Suprapubic skin (tissue), 4 donors: ENCODE data around the gene PGM5.
"Not testable (repeated sequence)": the region's sequence is repeated elsewhere in the genome, so short reads cannot be mapped to it uniquely, and the experiment has no call there.

Source experiments
- CTCF ChIP-seq, 2 donors: fragments of 200-600 bp in 1 of 2; fragments of 450-650 bp in 1 of 2; sonication (generic) in 1 of 2; IDR thresholded peaks; one replicate each; pipeline ENCODE4 v1.5.1; 2016 to 2019; ENCODE audit warnings: antibody characterized with exemption in 2 of 2, mild to moderate bottlenecking in 1 of 2, moderate library complexity in 1 of 2
- EP300 ChIP-seq: sonication (generic); formaldehyde crosslinking; IDR thresholded peaks from one replicate; pipeline ENCODE4 v1.6.1; 2017; ENCODE audit warnings: antibody characterized with exemption
- POLR2A ChIP-seq, 2 donors: fragments of 450-650 bp; IDR thresholded peaks; one replicate each; pipeline ENCODE4 v1.6.1; 2017; ENCODE audit warnings: antibody characterized with exemption in 2 of 2, mild to moderate bottlenecking in 2 of 2, moderate library complexity in 2 of 2
- POLR2AphosphoS5 ChIP-seq, 3 donors: sonication (generic); formaldehyde crosslinking; IDR thresholded peaks; one replicate each; pipeline ENCODE4 v1.6.1; 2017; ENCODE audit warnings: antibody characterized with exemption in 3 of 3

- not testable (repeated sequence) for TF ChIP-seq POLR2A (IDR thresholded peaks at IDR 0.05); CTCF (IDR thresholded peaks at IDR 0.05); EP300; POLR2AphosphoS5 (IDR thresholded peaks at IDR 0.05)
Observed at GRCh38 chr9:68307127-68307526, 49.3 kb upstream of the PGM5 start.
